Caco-2 (cell line): Measurements from ENCODE around the gene ZIM2. TPM values are rescaled to one million over a fixed set of nuclear protein-coding genes. Genes with fewer than 3 reads are reported as not detected.

Experiments used
- BruUV-seq: library from RNA; stranded (reverse); fragments of 400-500 nt; replicated peaks from 2 replicates; lab custom pipeline; 2021; lab: Mats Ljungman, UMichigan
- CTCF ChIA-PET: fragments of 300-600 bp; sonication (Branson Sonifier 250); formaldehyde crosslinking; loops from one replicate; lab custom pipeline; 2022; ENCODE audit warnings: antibody characterized with exemption; lab: Charles Lee
- POLR2A ChIA-PET: fragments of 300-600 bp; sonication (Branson Sonifier 250); formaldehyde crosslinking; loops from one replicate; lab custom pipeline; 2022; ENCODE audit warnings: antibody characterized with exemption; lab: Charles Lee
- DNase-seq, 2 experiments: peaks; one replicate each; pipeline versions ENCODE4 v3.0.0 to v3.0.0-alpha.2; 2020 to 2022
- H3K27me3 ChIP-seq: replicated peaks from 2 replicates; pipeline ENCODE4 v1.6.0; 2011; ENCODE audit warnings: low read length; ENCODE audit not compliant: control insufficient read depth, insufficient read depth
- H3K36me3 ChIP-seq: 2 replicates; pipeline ENCODE4 v1.5.1; 2011; ENCODE audit warnings: low read length; ENCODE audit not compliant: control insufficient read depth, insufficient read depth
- H3K4me1 ChIP-seq: fragments of 250-450 bp; sonication (Bioruptor Pico); 2 replicates; pipeline ENCODE4 v1.5.1; 2020; ENCODE audit warnings: mild to moderate bottlenecking
- H3K4me3 ChIP-seq: 2 replicates; pipeline ENCODE4 v1.5.1; 2011; ENCODE audit warnings: low read depth, mild to moderate bottlenecking, control low read depth, low read length
- H3K9me3 ChIP-seq: fragments of 250-450 bp; sonication (Bioruptor Pico); 2 replicates; pipeline ENCODE4 v1.5.1; 2020; ENCODE audit warnings: mild to moderate bottlenecking, moderate library complexity
- H3K27ac Mint-ChIP-seq: one replicate; pipeline ENCODE4 v1.8.0; 2022; ENCODE audit warnings: mixed read lengths; ENCODE audit not compliant: unreplicated experiment
- H3K27me3 Mint-ChIP-seq: one replicate; pipeline ENCODE4 v1.8.0; 2022; ENCODE audit warnings: mixed read lengths; ENCODE audit not compliant: insufficient read depth, unreplicated experiment
- H3K36me3 Mint-ChIP-seq: one replicate; pipeline ENCODE4 v1.8.0; 2022; ENCODE audit warnings: mild to moderate bottlenecking, mixed read lengths; ENCODE audit not compliant: insufficient read depth, unreplicated experiment
- H3K4me1 Mint-ChIP-seq: one replicate; pipeline ENCODE4 v1.8.0; 2022; ENCODE audit warnings: low read depth, mixed read lengths; ENCODE audit not compliant: unreplicated experiment
- H3K4me3 Mint-ChIP-seq: one replicate; pipeline ENCODE4 v1.8.0; 2022; ENCODE audit warnings: mild to moderate bottlenecking, moderate library complexity, mixed read lengths; ENCODE audit not compliant: unreplicated experiment
- H3K9me3 Mint-ChIP-seq: one replicate; pipeline ENCODE4 v1.8.0; 2022; ENCODE audit warnings: mixed read lengths; ENCODE audit not compliant: unreplicated experiment
- CTCF ChIP-seq, 2 experiments: fragments of 200-600 bp in 1 of 2; IDR thresholded peaks; 1 replicate in 1 of 2; 2 replicates in 1 of 2; pipeline versions ENCODE4 v1.5.1 to v1.8.0; 2011 to 2022; ENCODE audit warnings: antibody characterized with exemption in 1 of 2, control low read depth in 1 of 2, inconsistent platforms in 1 of 2, low read depth in 1 of 2, low read length in 1 of 2, mild to moderate bottlenecking in 1 of 2, moderate library complexity in 1 of 2; ENCODE audit not compliant: insufficient read depth in 1 of 2, severe bottlenecking in 1 of 2, unreplicated experiment in 1 of 2
- intact Hi-C: fragments of 100-400 bp; cut with micrococcal nuclease; formaldehyde crosslinking; loops from one replicate; pipeline ENCODE4 v1.10.0; 2022; ENCODE audit not compliant: unreplicated experiment
- total RNA-seq: library from RNA; stranded (reverse); gene quantifications from 2 replicates; pipeline ENCODE4 v1.2.3, GENCODE V29; 2022

ZIM2 gene
- total RNA-seq, 1 experiment from 2014 or later, result not detected

DNA sequence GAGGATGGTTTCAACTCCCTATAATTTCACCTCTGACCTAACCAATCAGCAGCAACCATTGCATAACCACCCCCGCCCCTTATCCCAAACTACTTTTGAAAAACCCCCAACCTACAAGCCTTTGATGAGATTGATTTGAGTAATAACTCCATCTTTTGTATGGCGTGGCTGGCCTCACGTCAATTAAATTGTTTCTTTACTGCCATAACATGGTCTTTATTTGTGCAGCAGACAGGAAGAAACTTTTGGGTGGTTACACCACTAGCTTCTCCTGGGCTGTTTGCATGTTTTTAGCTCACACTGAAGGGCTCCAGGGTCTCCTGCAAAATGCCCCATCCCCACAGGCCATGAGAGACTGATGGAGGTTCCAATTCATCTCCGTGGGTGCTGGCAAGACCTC lies 34.0 kb upstream of the ZIM2 start:
- no peaks in the 10 kb centered on the region for H3K27me3 Mint-ChIP-seq
- CTCF ChIA-PET, result no interaction called here
- H3K4me3 ChIP-seq, result no peak overlapping the region
- intact Hi-C loops, result no loop called here
- no peak overlapping the region for H3K27ac Mint-ChIP-seq
- H3K4me1 Mint-ChIP-seq, result no peaks in the 10 kb centered on the region
- H3K9me3 ChIP-seq, result peaks cover 17% of the 10 kb centered on the region
- no peaks in the 10 kb centered on the region for H3K36me3 ChIP-seq
- H3K27me3 ChIP-seq, result no peaks in the 10 kb centered on the region
- no peaks in the 10 kb centered on the region for H3K36me3 Mint-ChIP-seq
- POLR2A ChIA-PET, result no interaction called here
- peaks cover 55% of the 10 kb centered on the region for H3K9me3 Mint-ChIP-seq
- H3K4me3 Mint-ChIP-seq, result no peak overlapping the region
- no TSS peak for BruUV-seq
- no peaks in the 10 kb centered on the region for H3K4me1 ChIP-seq
- TF ChIP-seq CTCF (IDR thresholded peaks at IDR 0.05; ENCODE audit: insufficient read depth in 1 of 2, low read depth in 1 of 2, low read length in 1 of 2, severe bottlenecking in 1 of 2, unreplicated experiment in 1 of 2), result no peak
- DNase-seq, result no peak

GRCh38 chr19:56873493-56873892 lies 33.0 kb upstream of the ZIM2 start:
- CTCF ChIA-PET, result interaction anchor here (0.6 kb wide), 1 partner anchor 158 kb away, joined by 3 read pairs; no protein-coding TSS in a partner anchor
- no peaks in the 10 kb centered on the region for H3K27me3 ChIP-seq
- no TSS peak for BruUV-seq

DNA sequence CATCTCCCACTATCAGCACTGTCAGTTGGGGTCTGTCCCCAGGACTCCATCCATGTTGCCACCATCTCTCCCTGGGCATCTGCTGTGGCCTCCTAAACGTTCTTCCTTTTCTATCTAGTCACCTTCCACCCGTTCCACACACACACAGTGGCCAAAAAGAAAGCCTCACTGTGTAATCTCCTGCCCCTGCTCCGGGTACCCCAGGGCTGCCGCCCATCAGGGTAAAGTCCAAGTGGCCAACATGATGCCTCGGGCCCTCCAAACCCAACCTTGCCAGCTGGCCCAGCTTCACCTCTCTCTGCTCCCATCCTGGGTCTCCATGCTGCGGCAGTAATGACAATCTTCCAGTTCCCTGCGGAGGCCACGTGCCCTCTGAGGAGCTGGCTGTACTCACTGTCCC lies 29.4 kb upstream of the ZIM2 start:
- DNase-seq, result no peak
- intact Hi-C loops, result no loop called here
- no peaks in the 10 kb centered on the region for H3K27me3 Mint-ChIP-seq
- BruUV-seq, result no TSS peak
- H3K4me3 Mint-ChIP-seq, result no peak overlapping the region
- no peaks in the 10 kb centered on the region for H3K36me3 Mint-ChIP-seq
- H3K27me3 ChIP-seq, result no peaks in the 10 kb centered on the region
- H3K4me1 ChIP-seq, result no peaks in the 10 kb centered on the region
- no peak for TF ChIP-seq CTCF (IDR thresholded peaks at IDR 0.05; ENCODE audit: insufficient read depth in 1 of 2, low read depth in 1 of 2, low read length in 1 of 2, severe bottlenecking in 1 of 2, unreplicated experiment in 1 of 2)
- peaks cover 13% of the 10 kb centered on the region for H3K9me3 ChIP-seq
- peaks cover 60% of the 10 kb centered on the region for H3K9me3 Mint-ChIP-seq
- no peak overlapping the region for H3K27ac Mint-ChIP-seq
- H3K36me3 ChIP-seq, result no peaks in the 10 kb centered on the region
- H3K4me3 ChIP-seq, result no peak overlapping the region
- CTCF ChIA-PET, result no interaction called here
- POLR2A ChIA-PET, result no interaction called here
- no peaks in the 10 kb centered on the region for H3K4me1 Mint-ChIP-seq

More at GRCh38 chr19:56873493-56873892, 33.0 kb upstream of the ZIM2 start:
- POLR2A ChIA-PET, result no interaction called here
- no peaks in the 10 kb centered on the region for H3K36me3 ChIP-seq
- no peak for DNase-seq
- no peaks in the 10 kb centered on the region for H3K36me3 Mint-ChIP-seq
- peaks cover 64% of the 10 kb centered on the region for H3K9me3 Mint-ChIP-seq
- H3K4me3 ChIP-seq, result no peak overlapping the region
- peaks cover 17% of the 10 kb centered on the region for H3K9me3 ChIP-seq
- intact Hi-C loops, result no loop called here
- no peaks in the 10 kb centered on the region for H3K4me1 ChIP-seq
- H3K27me3 Mint-ChIP-seq, result no peaks in the 10 kb centered on the region
- H3K27ac Mint-ChIP-seq, result no peak overlapping the region
- no peak for TF ChIP-seq CTCF (IDR thresholded peaks at IDR 0.05; ENCODE audit: insufficient read depth in 1 of 2, low read depth in 1 of 2, low read length in 1 of 2, severe bottlenecking in 1 of 2, unreplicated experiment in 1 of 2)
- H3K4me3 Mint-ChIP-seq, result no peak overlapping the region
- H3K4me1 Mint-ChIP-seq, result no peaks in the 10 kb centered on the region
